SH-SY5Y (cell line): ENCODE data around the gene RAB17.

Source experiments
- GATA2 ChIP-seq: IDR thresholded peaks from 2 replicates; pipeline ENCODE4 v1.6.1; 2011; ENCODE audit warnings: mild to moderate bottlenecking, low read depth, low read length
- GATA3 ChIP-seq: IDR thresholded peaks from 2 replicates; pipeline ENCODE4 v1.6.1; 2011; ENCODE audit warnings: low read depth, mild to moderate bottlenecking, low read length, moderate library complexity

DNA sequence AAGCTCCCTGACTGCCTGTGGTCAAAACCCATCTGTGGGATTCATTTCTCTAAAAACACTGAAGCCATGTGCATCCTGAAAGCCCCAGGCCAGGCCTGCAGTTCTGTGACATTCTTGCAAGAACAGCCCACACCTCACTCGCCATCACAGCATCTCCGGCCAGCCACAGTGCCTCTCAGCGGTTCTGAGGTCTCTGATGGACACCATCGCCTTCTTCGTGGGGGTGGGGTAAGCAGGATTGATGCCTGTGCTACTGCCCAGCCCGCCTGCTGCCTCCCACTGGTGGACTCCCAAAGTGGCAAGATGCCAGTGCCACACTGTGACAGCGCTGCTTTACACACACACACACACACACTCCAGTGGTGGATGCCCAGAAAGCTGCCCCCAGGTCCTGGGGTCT lies 29.3 kb downstream of the RAB17 start:
- no peak for TF ChIP-seq GATA3
- no peak for TF ChIP-seq GATA2
